PC-9 (cell line): ENCODE data around the gene CLASRP.

ENCODE experiments used
- EZH2 ChIP-seq: fragments of 200-600 bp; sonication (generic); IDR thresholded peaks from 2 replicates; pipeline ENCODE4 v1.8.0; 2017; ENCODE audit warnings: antibody characterized with exemption, low read depth
- TF ChIP-seq, protein P1 (sequence below): fragments of 200-600 bp; sonication (generic); conservative IDR thresholded peaks from 2 replicates; pipeline ENCODE4 v1.6.1; 2017; ENCODE audit warnings: mixed run types, antibody characterized with exemption, mild to moderate bottlenecking, moderate library complexity

DNA sequence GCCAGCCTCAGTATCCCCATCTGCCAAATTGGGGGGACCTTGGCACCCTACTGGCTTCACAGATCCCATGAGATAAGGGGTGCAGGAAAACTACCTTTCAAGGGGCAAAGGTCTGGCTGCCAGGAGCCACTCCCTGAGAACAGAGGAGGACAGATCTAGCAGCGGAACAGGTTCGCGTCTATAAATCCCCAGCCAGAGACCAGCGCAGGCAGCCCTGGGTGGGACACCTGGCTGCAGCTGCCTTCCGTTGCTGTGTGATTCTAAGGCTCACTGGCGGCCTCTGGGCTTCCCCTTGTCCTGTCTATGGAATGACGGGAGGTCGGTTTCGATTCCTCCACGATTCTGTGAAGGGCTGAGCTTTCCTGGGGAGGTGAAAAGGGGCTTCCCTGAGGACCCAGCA, 30.3 kb upstream of the CLASRP start:
- TF ChIP-seq, protein P1, sequence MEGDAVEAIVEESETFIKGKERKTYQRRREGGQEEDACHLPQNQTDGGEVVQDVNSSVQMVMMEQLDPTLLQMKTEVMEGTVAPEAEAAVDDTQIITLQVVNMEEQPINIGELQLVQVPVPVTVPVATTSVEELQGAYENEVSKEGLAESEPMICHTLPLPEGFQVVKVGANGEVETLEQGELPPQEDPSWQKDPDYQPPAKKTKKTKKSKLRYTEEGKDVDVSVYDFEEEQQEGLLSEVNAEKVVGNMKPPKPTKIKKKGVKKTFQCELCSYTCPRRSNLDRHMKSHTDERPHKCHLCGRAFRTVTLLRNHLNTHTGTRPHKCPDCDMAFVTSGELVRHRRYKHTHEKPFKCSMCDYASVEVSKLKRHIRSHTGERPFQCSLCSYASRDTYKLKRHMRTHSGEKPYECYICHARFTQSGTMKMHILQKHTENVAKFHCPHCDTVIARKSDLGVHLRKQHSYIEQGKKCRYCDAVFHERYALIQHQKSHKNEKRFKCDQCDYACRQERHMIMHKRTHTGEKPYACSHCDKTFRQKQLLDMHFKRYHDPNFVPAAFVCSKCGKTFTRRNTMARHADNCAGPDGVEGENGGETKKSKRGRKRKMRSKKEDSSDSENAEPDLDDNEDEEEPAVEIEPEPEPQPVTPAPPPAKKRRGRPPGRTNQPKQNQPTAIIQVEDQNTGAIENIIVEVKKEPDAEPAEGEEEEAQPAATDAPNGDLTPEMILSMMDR, result no peak
- no peak for TF ChIP-seq EZH2
